TTC549 (cell line): ENCODE data around the gene SYCP3.
"Not testable (repeated sequence)": the region's sequence is repeated elsewhere in the genome, so short reads cannot be mapped to it uniquely, and the experiment has no call there.

Experiments used
- FAIRE-seq: peaks from 2 replicates; lab custom pipeline; 2012; peaks lifted over from hg19 to GRCh38; lab: Jason Lieb, UNC

Gene SYCP3

GRCh38 chr12:101713059-101713682, 26.1 kb downstream of the SYCP3 start:
- FAIRE-seq, result no peak

DNA sequence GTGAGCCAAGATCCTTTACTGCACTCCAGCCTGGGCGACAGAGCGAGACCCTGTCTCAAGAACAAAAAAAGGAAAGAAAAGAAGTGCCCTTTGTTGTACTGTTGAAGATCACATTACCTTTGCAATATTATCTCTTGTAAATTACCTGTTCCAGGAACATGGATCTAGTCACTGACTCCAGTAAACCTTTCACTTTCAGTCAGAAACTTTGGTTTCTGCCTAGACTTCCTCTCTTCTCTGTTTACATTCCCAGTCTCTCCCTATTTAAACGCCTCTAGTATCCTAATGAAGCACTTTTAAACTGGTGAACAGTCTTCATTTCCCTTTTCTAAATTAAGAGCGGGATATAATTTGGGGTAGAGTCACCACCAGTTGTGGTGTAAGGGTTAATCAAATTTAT, 29.0 kb downstream of the SYCP3 start:
- FAIRE-seq, result no peak

GRCh38 chr12:101707131-101707782, 32.0 kb downstream of the SYCP3 start:
- no peak for FAIRE-seq

- FAIRE-seq, result no peak
These were observed 32.9 kb downstream of the SYCP3 start for GRCh38 chr12:101706403-101706802.

- no peak for FAIRE-seq
These were observed 35.8 kb downstream of the SYCP3 start for GRCh38 chr12:101703487-101703886.

DNA sequence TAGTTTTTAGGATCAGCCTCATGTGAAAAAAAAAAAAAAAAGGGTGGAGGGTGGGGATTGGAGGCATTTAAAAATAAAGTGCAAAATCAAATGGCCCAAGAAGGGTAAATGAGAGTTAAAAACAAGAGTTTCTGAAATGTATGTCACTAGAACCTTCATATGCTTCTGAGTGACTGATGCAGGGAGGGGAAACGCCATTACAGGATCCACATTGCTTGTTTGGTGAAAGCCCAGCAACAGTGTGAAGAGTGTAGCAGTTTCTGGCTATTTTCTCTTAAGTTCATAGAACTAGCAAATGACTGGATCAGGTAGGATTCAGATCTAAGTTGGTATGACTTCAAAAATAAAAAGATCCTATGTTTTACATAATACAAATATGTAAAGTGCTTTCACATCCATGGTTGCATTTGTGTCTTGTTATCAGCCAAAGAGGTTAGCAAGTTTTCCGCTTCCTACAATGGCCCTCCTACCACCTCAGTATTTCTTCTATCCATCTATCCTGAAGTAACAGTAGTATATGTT, 38.9 kb downstream of the SYCP3 start:
- no peak for FAIRE-seq

- FAIRE-seq, result no peak
These were observed 40.4 kb downstream of the SYCP3 start for GRCh38 chr12:101698800-101699347.

- FAIRE-seq, result no peak
These were observed 41.1 kb downstream of the SYCP3 start for GRCh38 chr12:101697930-101698799.

GRCh38 chr12:101697197-101697929, 41.9 kb downstream of the SYCP3 start, which contains the start of gene CHPT1:
Gene CHPT1 (plus strand): TSS chr12:101697640. CDS start chr12:101697862, 222 bp downstream.
- no peak for FAIRE-seq

- FAIRE-seq, result no peak
These were observed 42.7 kb downstream of the SYCP3 start for GRCh38 chr12:101696251-101697196.

DNA sequence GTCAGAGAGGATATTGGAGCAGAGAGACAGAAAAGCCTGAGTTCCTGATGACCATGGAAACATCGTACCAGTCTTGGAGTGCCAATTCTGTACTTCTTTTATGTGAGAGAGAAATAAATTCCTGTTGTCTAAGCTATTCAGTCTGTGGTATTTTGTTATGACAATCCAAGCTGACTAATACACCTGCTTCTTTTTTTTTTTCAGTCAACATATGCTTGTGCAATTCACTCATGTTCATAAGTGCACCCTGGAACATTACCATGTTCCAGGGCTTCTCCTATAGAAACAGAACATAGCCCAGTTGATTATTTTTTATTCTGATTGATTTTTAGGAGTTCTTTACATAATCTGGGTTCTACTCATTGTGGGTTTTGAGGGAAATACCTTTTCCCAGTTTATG, 43.6 kb downstream of the SYCP3 start:
- no peak for FAIRE-seq

- no peak for FAIRE-seq
These were observed 44.3 kb downstream of the SYCP3 start for GRCh38 chr12:101694986-101695385.

DNA sequence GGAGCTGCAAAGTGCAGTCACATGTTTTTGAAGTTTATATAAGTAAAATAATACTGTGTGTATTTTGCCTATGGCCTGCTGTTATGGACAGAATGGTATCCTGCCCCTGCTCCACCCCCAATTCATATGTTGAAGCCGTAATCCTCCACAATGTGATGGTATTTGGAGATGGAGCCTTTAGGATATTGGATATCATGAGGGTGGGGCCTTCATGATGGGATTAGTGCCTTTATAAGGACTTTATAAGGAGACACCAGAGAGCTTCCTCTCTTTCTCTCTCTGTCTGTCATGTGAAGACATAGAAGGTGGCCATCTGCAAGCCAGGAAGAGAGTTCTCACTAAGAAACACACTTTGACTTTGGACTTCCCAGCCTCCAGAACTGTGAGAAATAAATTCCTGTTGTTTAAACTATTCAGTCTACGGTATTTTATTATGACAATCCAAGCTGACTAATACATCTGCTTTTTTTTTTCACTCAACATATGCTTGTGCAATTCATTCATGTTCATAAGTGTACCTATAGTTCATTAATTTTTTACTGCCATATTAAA, 44.9 kb downstream of the SYCP3 start:
- no peak for FAIRE-seq

GRCh38 chr12:101691503-101692096, 47.7 kb downstream of the SYCP3 start:
- FAIRE-seq, result no peak

- no peak for FAIRE-seq
These were observed 48.6 kb downstream of the SYCP3 start for GRCh38 chr12:101690544-101691098.

- no peak for FAIRE-seq
These were observed 53.1 kb downstream of the SYCP3 start for GRCh38 chr12:101686176-101686575.

DNA sequence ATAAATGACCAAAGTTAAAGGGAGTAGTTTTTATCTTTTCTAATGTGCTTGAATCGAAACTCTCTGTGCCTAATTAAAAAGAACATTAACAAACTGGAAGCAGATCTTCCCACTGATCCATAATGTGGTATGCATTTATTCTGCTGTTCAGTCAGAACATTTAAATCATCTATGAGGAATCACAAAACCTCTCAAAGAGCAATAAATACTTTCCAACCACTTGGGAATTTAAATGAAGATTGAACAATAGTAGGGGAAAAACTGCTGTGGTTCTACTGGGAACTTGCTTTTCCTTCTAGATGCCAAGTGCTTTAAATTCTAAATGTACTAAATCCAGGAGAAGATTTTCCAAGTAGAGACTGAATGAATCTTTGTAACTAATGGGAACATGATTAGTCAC, 54.2 kb downstream of the SYCP3 start:
- FAIRE-seq, result no peak

DNA sequence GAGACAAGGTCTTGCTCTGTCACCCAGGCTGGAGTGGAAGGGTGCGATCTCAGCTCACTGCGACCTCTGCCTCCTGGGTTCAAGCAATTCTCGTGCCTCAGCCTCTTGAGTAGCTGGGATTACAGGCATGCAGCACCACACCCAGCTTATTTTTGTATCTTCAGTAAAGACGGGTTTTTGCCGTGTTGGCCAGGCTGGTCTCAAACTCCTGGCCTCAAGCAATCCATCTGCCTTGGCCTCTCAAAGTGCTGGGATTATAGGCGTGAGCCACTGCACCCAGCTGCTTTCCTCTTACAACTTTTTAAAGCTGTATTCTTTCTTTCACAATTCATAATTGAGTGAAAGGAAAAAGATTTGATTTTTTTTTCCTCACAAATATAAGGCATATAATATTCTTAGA, 57.6 kb downstream of the SYCP3 start:
- not testable (repeated sequence) for FAIRE-seq

DNA sequence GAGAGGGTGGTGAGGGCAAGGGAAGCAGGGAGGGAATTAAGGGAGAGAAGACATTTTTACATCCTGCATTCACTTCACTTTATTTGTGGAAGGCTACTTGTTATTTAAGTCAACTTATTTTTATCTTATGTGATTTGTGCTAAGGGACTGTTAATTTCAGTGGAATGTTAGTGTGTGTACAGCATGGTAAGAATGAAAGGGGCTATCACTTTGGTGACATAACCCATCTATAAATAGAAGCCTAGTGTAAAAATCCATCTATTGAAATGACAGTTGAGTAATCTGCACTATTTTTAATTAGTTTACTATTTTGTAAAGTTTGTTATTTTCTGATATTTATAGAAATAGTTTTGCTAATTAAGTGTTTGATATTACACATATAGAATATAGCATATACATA, 58.6 kb downstream of the SYCP3 start:
- FAIRE-seq, result no peak

DNA sequence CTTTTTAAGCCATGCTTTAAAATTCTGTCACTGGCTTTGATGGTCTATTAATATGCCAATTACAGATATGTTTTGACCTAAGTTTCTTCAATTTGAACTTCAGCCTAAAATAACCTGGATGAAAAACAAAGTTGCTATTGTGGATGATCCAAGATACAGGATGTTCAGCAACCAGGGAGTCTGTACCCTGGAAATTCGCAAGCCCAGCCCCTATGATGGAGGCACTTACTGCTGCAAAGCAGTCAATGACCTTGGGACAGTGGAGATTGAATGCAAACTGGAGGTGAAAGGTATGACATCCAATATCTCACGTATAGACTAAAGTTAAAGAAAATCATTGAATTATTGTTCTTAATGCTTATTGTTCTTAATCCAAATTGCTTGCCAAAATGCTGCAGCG, 59.0 kb downstream of the SYCP3 start:
- FAIRE-seq, result no peak
